ENCODE results near the gene TEX35.

The TEX35 gene

DNA sequence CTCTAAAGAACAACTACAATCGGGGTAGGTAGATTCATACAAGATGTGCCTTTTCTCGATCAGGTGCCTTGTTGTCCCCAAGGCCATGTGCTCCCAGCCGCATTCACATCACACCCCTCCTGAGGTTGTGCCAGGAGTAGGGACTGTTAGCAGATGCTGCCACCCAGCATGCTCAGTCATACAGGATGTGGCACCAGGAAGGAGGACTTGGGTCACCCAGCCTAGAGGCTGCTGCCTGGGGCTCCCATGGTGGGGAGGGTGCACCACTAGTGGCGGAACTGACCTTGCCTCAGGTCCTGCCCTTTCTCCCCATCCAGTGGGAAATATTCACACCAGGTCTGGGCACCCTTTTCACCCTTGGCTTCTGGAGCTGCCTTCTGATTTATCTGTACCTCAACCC is 8.3 kb downstream of the TEX35 start:
- no peak for DNase-seq

DNA sequence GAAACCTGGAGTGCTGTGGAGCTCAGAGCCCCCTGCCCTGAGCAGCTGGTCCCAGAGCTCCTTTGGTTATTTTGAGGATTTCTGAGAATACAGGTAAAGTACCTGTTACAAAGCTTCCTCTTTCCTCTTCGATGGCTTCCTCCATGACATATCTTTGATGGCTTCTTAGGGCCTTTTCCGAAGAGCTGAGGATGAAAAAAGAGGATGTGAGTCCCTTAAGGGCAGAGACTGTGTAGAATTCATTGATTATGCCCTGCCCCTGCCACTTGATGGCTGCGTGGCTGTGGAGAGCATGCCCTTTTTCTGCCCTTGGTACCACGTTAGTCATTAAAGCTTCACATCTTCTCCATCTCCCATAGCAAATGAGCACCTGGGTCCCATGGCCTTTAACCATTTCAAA is 14.2 kb downstream of the TEX35 start:
- no peak for DNase-seq

- DNase-seq, result no peak
Measured at GRCh38 chr1:178528228-178528952, 15.5 kb downstream of the TEX35 start.

GRCh38 chr1:178528953-178529335 is 16.0 kb downstream of the TEX35 start:
- no peak for DNase-seq

- no peak for DNase-seq
Measured at GRCh38 chr1:178529364-178530036, 16.6 kb downstream of the TEX35 start.

DNA sequence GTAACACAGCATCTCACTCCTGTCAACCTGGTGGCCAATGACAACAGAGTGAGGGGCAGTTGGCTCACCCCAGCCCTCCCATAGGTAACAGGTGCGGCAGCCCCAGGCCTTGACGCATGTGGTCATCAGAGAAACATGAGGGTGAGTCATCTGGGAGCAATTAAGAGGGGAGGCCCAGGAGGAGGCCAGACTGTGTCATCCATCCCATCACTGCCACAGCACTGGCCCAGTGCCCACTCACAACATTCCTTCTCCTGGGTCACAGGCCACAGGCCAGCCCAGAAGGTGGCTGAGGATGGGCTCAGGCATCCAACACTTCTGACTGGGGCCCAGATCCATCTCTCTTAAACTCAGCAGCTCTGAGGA is 17.1 kb downstream of the TEX35 start:
- DNase-seq, result no peak

DNA sequence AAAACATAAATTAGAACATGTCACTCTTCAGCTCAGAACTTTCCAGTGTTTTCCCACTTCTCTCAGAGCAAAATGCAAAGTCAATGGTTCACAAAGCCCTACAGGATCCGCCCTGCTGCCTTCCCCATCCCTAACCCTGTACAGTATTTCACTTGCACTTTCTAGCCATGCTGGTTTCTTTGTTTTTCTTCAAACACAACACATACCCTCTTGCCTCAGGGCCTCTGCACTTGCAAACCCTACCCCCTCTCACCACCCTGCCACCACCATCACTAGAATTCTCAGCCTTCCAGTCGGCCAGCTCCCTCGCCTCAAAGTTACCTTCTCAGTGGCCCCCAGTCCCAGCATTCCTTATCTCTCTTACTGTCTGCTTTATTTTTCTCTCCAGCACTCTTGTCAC is 17.6 kb downstream of the TEX35 start:
- no peak for DNase-seq

- no peak for DNase-seq
Measured at GRCh38 chr1:178531887-178532286, 19.0 kb downstream of the TEX35 start.

DNA sequence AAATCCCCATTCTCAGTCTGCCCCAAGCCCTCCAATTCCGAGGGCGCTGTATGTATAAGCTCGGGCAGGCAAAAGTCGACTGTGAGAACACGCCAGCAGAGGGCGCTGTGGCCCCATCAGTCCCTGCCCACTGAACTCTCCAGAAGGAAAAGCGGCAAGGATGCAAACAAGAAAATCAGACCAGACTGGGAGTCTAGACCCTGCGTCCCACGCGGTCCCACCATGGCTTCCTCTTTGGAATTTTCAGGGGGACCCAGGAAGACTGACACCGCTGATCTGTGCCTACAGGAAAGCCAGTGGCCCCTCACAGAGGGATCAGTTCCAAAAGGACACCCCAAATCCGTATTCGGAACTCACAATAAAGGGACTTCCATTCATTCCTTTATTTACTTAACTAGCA is 19.5 kb downstream of the TEX35 start:
- peak; percentile 75 for DNase-seq

GRCh38 chr1:178533121-178533946 is 20.4 kb downstream of the TEX35 start:
- no peak for DNase-seq

- DNase-seq, result no peak
Measured at GRCh38 chr1:178534137-178534868, 21.4 kb downstream of the TEX35 start.

GRCh38 chr1:178536329-178536728 is 23.4 kb downstream of the TEX35 start:
- DNase-seq, result no peak

DNA sequence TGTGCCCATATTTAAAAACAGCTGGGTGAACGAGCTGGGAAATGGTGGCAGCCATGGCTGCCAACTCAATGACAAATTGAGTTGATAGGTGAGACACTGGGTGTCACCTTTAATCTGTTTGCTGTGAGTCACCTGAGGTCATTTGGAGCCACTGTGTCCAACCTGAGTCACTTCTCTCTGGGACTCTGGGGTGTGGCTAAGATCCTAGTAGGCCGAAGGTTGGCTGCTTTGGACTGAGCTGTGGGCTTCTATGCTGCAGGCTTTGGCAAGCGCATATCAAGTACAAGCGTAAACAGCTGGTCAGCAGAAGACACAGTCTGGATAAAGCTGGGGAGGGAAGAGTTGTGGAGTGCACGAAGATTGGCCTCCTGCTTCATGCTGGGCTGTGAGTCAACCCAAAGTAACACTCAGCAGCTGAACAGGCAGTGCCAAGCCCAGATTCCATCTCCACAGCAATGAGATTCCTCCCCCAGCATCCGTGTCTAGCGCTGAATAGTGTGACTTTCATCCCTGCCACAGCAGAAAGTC is 24.0 kb downstream of the TEX35 start:
- DNase-seq, result no peak

- DNase-seq, result no peak
Measured at GRCh38 chr1:178537382-178538090, 24.6 kb downstream of the TEX35 start.

DNA sequence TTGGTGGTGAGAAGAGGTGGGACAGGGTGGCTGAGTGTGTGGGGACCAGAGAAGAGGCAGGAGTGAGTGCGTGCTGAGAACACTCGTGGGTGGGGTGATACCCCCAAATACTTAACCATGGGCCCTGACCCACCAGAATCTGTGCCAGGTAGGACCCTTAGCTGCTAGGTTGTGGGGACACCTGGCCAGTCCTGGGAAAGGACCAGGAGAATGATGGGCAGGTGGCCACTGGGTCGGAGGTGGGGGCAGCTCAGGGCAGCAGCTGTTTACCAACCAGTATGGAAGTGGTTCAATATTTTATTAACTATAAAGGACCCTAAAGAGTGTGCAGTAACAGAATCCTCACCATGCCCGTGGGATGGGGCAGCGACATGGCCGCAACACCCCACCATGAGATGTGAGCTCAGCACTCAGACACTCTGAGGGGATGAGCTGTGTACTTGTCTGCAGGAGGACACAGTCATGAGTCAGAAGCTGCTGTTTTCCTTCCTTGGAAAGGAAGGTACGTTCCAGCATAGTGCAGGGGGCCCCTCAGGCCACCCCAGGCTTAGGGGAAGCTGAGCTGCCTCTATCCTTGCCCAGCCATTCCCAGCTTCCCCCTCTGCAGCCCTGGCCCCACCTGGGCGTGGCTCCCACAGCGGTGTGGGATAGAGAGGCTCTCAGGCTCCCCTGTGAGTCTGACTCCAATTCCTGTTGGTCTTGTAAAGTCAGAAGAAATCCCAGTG is 25.4 kb downstream of the TEX35 start:
- DNase-seq, result no peak

- DNase-seq, result no peak
Measured at GRCh38 chr1:178539291-178539690, 26.4 kb downstream of the TEX35 start.

DNA sequence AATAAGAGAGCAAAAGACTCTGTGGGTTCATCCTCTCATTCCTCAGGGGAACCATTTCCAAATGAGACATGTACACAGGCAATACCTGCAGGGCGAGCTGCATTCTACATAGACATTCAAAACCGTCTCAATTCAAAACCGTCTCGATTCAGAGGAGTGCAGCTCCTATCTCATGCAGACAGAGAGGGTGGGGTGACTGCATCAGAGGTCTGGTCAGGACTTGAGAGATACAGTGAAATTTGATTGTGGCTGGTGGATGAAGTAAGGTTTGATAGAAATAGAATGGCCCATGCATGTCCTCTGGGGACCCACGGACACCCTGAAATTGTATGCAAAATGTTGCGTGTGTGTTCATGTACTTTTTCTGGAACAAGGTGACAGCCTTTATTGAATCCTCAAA is 27.3 kb downstream of the TEX35 start:
- no peak for DNase-seq

DNA sequence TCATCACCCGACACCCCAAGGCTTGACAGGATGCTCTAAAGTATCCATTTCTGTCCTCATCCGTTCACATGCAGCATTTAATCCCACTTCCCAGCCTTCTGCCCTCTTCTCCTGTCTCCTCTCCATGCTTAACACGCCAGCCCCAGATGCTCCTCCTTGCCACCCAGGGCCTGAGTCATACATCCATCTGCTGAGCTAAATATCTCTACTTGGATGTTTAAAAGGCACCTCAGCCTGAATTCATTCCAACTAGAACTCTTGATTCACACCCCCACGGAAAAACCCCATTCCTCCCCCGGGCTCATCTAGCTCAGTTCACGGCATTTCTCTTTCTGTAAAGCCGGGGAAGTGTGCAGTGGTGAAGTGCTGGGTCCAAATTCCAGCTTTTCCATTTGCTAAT is 27.7 kb downstream of the TEX35 start:
- DNase-seq, result no peak

DNA sequence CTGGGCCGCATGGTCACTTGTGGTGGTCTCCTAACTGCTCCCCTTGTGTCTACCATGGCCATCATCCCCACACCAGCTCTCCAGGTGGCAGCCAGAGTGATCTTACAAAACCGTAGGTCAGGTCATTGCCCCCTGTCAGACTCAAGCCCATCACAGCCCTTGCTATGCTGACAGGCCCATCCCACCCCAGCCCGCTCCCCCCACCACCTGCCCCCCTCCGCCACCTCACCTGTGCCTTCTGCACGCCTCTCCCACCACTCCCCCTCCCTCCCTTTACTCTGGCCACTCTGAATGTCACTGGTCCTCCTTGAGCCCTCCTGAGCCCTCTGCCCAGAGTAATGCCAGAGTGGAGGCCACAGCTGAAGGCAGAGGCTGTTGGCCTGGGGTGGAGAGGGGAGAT is 28.5 kb downstream of the TEX35 start:
- no peak for DNase-seq

DNA sequence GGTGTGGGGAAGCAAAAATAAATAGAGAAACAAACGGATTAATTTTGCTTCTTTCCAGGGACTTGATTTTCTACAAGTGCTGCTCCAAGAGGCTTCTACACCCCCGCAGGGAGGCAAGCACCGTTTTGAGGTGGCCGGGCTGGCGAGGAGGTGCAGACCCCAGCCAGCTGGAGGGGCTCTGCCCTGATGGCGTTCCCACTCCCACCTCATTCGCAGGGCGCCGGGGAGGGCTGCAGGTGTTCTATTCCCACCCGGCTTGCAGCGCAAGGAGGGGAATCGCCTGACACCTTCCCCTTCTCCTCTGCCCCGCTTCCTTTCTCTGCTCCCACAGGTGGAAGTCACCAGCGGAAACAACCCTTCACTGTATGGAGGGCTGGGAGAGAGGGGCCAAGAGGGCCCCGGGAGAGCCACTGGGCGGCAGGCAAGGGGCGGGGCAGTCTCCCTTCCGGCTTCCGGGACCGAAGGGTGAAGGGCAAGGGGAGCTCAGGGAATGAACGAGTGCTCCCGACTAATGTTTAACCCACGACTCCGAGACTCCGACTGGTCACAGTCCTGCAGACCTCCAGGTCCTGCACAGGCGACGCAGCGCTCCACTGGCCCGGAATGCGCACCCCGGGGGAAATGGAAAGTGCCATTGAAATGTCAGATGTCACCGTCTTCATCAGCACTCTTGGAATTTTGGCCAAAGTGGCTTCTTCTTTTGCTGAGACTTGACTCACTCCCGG is 29.1 kb downstream of the TEX35 start:
- peak; percentile 20 for DNase-seq
